Ishikawa (cell line): ENCODE measurements around the gene TMEM267.

Experiments
- CEBPB ChIP-seq: IDR thresholded peaks from 2 replicates; pipeline ENCODE4 v1.6.1; 2012
- CREB1 ChIP-seq: IDR thresholded peaks from 2 replicates; pipeline ENCODE4 v1.6.1; 2012; ENCODE audit warnings: low read depth
- EGR1 ChIP-seq: IDR thresholded peaks from 2 replicates; pipeline ENCODE4 v1.6.1; 2012
- EP300 ChIP-seq: IDR thresholded peaks from 2 replicates; pipeline ENCODE4 v1.6.1; 2012; ENCODE audit warnings: borderline replicate concordance
- FOXM1 ChIP-seq: IDR thresholded peaks from 2 replicates; pipeline ENCODE4 v1.6.1; 2012; ENCODE audit warnings: low read depth, borderline replicate concordance
- MAX ChIP-seq: IDR thresholded peaks from 2 replicates; pipeline ENCODE4 v1.6.1; 2012
- NFIC ChIP-seq: IDR thresholded peaks from 2 replicates; pipeline ENCODE4 v1.6.1; 2012
- RAD21 ChIP-seq: IDR thresholded peaks from 2 replicates; pipeline ENCODE4 v1.6.1; 2012; ENCODE audit warnings: low read depth
- TAF1 ChIP-seq: IDR thresholded peaks from 2 replicates; pipeline ENCODE4 v1.6.1; 2012; ENCODE audit warnings: low read depth, mild to moderate bottlenecking
- TCF12 ChIP-seq: IDR thresholded peaks from 2 replicates; pipeline ENCODE4 v1.6.1; 2012; ENCODE audit warnings: low read depth
- TEAD4 ChIP-seq: IDR thresholded peaks from 2 replicates; pipeline ENCODE4 v1.6.1; 2012
- YY1 ChIP-seq: IDR thresholded peaks from 2 replicates; pipeline ENCODE4 v1.6.1; 2012; ENCODE audit warnings: low read depth
- ZBTB7A ChIP-seq: IDR thresholded peaks from 2 replicates; pipeline ENCODE4 v1.6.1; 2012; ENCODE audit warnings: low read depth
- TF ChIP-seq, protein P1 (sequence below): IDR thresholded peaks from 2 replicates; pipeline ENCODE4 v1.6.1; 2012
- TF ChIP-seq, protein P2 (sequence below): IDR thresholded peaks from 2 replicates; pipeline ENCODE4 v1.6.1; 2012; ENCODE audit warnings: low read depth, mild to moderate bottlenecking

TMEM267 gene, protein sequence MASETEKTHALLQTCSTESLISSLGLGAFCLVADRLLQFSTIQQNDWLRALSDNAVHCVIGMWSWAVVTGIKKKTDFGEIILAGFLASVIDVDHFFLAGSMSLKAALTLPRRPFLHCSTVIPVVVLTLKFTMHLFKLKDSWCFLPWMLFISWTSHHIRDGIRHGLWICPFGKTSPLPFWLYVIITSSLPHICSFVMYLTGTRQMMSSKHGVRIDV

DNA sequence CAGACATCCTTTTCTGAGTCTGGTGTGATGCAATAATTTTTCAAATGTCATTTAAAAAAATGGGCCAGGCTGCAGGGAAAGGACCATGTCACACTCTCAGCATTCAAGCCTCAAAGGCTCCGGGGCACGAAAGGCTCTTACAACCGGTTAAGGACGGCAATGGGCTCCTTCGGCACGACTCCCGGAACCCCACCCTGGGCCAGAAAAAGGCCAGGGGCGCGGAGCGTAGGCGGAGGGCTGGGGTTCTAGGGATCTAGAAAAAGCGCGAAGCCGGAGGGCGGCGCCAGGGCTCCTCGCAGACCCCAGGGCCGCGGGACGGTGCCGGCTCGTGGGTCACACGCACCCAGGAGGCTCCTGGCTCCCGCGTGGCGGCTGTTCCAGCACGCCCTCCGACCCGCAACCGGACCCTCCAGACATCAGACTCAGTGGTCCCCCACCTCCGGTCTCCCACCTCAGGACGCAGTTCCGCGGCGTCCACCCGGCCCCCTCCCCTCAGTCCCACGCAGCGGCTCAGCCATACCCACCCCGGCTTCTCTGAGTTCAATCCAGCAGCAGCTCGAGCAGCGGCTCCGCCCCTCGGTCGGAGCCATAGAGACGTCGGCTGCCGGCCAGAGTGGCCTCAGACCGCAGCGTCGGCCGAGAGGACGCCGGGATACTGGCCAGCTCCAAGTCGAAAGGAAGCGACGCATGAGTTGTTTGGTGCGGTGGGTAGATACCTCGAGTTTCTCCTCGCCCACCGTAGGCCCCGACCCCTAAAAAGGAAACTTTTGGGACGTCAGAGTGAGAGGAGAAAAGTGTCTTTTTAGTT lies at the start of gene TMEM267:
TMEM267 (minus strand) TSS at position 568 of the 808 bp plus-strand sequence. CDS start 29,896 bp downstream, outside the sequence.
- TF ChIP-seq RAD21 (no peak; the same call in 1 of the 2 replicates), NFIC (no peak; the same call in none of the 2 replicates), MAX (0 out of 2 replicates have a peak, but pooled peaks have one; percentile 23), YY1 (peak; percentile 55; the same call in 1 of the 2 replicates), TEAD4 (no peak; the same call in 1 of the 2 replicates), CEBPB (peak; percentile 72), TAF1 (peak; percentile 95), CREB1 (peak; percentile 38; the same call in 1 of the 2 replicates), ZBTB7A (peak; percentile 78), TCF12 (no peak; the same call in 1 of the 2 replicates), FOXM1 (no peak), EP300 (no peak), EGR1 (peak; percentile 51)
- TF ChIP-seq, protein P1, sequence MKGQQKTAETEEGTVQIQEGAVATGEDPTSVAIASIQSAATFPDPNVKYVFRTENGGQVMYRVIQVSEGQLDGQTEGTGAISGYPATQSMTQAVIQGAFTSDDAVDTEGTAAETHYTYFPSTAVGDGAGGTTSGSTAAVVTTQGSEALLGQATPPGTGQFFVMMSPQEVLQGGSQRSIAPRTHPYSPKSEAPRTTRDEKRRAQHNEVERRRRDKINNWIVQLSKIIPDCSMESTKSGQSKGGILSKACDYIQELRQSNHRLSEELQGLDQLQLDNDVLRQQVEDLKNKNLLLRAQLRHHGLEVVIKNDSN: no peak; the same call in 1 of the 2 replicates
- TF ChIP-seq, protein P2, sequence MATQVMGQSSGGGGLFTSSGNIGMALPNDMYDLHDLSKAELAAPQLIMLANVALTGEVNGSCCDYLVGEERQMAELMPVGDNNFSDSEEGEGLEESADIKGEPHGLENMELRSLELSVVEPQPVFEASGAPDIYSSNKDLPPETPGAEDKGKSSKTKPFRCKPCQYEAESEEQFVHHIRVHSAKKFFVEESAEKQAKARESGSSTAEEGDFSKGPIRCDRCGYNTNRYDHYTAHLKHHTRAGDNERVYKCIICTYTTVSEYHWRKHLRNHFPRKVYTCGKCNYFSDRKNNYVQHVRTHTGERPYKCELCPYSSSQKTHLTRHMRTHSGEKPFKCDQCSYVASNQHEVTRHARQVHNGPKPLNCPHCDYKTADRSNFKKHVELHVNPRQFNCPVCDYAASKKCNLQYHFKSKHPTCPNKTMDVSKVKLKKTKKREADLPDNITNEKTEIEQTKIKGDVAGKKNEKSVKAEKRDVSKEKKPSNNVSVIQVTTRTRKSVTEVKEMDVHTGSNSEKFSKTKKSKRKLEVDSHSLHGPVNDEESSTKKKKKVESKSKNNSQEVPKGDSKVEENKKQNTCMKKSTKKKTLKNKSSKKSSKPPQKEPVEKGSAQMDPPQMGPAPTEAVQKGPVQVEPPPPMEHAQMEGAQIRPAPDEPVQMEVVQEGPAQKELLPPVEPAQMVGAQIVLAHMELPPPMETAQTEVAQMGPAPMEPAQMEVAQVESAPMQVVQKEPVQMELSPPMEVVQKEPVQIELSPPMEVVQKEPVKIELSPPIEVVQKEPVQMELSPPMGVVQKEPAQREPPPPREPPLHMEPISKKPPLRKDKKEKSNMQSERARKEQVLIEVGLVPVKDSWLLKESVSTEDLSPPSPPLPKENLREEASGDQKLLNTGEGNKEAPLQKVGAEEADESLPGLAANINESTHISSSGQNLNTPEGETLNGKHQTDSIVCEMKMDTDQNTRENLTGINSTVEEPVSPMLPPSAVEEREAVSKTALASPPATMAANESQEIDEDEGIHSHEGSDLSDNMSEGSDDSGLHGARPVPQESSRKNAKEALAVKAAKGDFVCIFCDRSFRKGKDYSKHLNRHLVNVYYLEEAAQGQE: no peak; the same call in 1 of the 2 replicates

GRCh38 chr5:43530648-43531047 lies 47.0 kb upstream of the TMEM267 start:
- TF ChIP-seq FOXM1 (no peak), CREB1 (no peak)

DNA sequence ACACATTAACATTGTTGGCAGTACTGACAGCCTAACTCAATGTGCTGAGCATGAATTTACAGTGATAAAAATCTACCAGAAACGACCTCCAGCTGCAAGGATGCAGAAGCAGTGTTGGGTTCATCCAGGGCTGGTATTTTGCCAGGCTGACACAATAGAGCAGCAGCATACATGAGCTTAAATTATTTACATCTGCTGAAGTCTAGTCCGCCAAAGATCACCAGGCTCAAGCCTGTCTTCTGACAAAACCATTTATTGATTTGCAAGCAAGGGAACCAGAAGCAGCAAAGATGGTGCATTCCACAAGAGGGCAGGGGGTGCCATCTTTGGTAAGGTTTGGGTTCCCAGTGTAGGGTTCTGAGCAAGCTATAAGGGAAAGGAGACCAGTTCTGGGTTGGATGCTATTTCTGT lies 40.0 kb upstream of the TMEM267 start:
- TF ChIP-seq ZBTB7A (no peak), EGR1 (no peak), MAX (no peak), TEAD4 (no peak), RAD21 (no peak), TCF12 (no peak), CEBPB (no peak), NFIC (no peak), TAF1 (no peak), FOXM1 (no peak), EP300 (no peak), CREB1 (no peak)
- TF ChIP-seq, protein P1: no peak

- no peak for TF ChIP-seq ZBTB7A
These were observed 37.0 kb upstream of the TMEM267 start for GRCh38 chr5:43520615-43521014.

DNA sequence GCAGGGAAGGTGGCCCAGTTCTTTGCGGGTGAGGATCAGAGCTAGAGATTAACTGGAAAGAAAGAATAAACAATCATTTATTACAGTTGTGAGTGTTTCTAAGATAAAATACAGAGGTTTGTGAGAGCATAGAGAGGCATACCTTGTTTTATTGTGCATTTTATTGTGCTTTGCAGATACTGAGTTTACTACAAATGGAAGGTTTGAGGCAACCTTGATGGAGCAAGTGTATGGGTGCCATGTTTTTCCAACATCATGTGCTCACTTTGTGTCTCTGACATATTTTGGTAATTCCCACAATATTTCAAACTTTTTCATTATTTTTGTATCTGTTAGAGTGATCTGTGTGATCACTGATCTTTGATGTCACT lies 32.0 kb upstream of the TMEM267 start:
- TF ChIP-seq TCF12: no peak
- TF ChIP-seq MAX: no peak
- no peak for TF ChIP-seq EGR1
- no peak for TF ChIP-seq CEBPB
- TF ChIP-seq, protein P2: no peak
- no peak for TF ChIP-seq TEAD4
- TF ChIP-seq EP300: no peak
- TF ChIP-seq, protein P1: no peak
- no peak for TF ChIP-seq RAD21
- no peak for TF ChIP-seq YY1
- no peak for TF ChIP-seq FOXM1
- no peak for TF ChIP-seq TAF1
- TF ChIP-seq NFIC: no peak
